K562 treated with DMSO at 1 percent for 48 hours (cell line): ENCODE data around the gene BEND3. TPM values are rescaled to one million over a fixed set of nuclear protein-coding genes. Genes with fewer than 3 reads are reported as not detected.

Experiments used
- total RNA-seq: library from RNA; unstranded; fragments of 300-600 nt; gene quantifications from 2 replicates; pipeline ENCODE4 v1.2.3, GENCODE V29; 2022; ENCODE audit warnings: low replicate concordance; ENCODE audit errors: extremely low read depth

Gene BEND3
- not detected in 2 replicates for total RNA-seq

DNA sequence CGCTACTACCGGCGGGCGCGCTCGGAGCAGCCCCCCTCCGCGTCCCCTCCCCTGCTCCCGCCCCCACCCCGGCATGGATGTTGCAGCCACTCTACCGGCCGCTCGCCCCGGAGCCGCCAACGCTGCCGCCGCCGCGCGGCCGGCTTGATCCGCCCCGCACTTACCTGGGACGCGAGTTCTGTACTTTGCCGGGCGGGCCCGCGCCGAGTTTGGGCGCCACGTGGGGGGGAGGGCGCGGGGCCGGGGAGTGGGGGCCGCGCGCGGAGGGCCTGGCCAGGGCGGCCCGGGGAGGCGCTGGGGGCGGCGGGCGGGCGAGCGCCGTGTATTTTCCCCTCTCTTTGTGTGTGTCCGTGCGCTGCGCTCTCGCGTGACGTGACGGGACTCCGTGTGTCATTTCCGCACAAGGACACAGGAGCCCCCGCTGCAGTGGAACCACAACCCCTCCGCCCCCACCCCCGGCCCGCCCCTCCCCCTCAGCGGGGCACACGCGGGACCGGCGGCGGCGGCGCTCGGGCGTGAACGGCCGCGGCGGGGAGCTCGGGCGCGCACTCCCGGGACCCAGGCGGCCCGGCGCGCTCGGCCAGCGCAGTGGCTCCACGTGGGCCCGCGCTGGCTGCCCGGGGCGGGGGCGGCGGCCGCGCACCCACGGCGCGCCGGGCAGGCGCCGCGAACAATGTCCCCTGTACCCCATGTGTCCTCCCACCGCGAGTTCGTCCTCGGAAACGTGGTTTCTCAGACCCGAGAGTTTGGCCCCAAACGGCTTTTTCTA lies at the start of gene BEND3:
BEND3 (minus strand) TSS at position 590 of the 769 bp plus-strand sequence. CDS start 16,230 bp downstream, outside the sequence.

Other genes with a start within 250 kb of the BEND3 start
- not detected in 2 replicates for gene CD24, start 140.8 kb downstream of the BEND3 start, total RNA-seq
- not detected in 2 replicates for gene MTRES1, start 87.3 kb downstream of the BEND3 start, total RNA-seq